Stimulated activated CD4-positive, alpha-beta T cell treated with anti-CD3 and anti-CD28 coated beads, Interleukin-1b, Interleukin-23, amount 100 ng/mL, for 24 hours (primary cell): ENCODE measurements around the gene SF3B6.
"Not testable (repeated sequence)": the region's sequence is repeated elsewhere in the genome, so short reads cannot be mapped to it uniquely, and the experiment has no call there.

Source experiments
- DNase-seq, 4 experiments: peaks; one replicate each; pipeline ENCODE4 v3.0.0-alpha.2; 2020; ENCODE audit warnings: low read depth in 4 of 4, low spot score in 1 of 4

Gene SF3B6

DNA sequence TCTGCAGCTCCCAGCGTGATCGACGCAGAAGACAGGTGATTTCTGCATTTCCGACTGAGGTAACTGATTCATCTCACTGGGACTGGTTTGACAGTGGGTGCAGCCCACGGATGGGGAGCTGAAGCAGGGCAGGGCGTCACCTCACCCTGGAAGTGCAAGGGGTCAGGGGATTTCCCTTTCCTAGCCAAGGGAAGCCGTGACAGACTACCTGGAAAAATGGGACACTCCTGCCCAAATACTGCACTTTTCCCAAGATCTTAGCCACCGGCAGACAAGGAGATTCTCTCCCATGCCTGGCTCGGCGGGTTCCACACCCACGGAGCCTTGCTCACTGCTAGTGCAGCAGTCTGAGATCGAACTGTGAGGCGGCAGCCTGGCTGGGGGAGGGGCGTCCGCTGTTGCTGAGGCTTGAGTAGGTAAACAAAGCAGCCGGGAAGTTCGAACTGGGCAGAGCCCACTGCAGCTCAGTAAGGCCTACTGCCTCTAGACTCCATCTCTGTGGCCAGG is 19.1 kb upstream of the SF3B6 start:
- not testable (repeated sequence) for DNase-seq

DNA sequence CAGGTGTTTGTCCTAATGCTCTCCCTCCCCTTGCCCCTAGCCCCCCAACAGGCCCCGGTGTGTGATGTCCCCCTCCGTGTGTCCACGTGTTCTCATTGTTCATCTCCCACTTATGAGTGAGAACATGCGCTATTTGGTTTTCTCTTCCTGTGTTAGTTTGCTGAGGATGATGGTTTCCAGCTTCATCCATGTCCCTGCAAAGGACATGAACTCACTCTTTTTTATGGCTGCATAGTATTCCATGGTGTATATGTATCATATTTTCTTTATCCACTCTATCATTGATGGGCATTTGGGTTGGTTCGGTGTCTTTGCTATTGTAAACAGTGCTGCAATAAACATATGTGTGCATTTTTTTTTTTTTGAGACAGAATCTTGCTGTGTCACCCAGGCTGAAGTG is 17.1 kb upstream of the SF3B6 start:
- DNase-seq, result not testable (repeated sequence)

GRCh38 chr2:24088821-24089359 is 12.8 kb upstream of the SF3B6 start:
- DNase-seq, result no peak

DNA sequence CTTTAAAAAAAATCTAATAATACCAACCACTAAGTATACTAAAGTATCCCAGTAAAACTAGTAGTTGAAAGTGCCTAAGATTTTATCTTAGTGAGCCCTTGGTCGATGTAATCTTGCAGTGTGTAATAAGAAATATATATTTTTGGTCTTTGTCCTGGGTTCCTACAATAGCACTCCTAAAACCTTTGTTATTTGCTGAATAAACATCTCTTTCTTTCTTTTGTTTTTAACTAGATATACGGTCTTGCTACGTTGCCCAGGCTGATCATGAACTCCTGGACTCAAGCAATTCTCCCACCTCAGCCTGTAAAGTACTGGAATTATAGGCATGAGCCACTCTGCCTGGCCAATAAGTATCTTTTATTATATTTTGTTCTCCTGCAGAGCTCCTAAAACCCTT is 10.9 kb upstream of the SF3B6 start:
- DNase-seq, result no peak

DNA sequence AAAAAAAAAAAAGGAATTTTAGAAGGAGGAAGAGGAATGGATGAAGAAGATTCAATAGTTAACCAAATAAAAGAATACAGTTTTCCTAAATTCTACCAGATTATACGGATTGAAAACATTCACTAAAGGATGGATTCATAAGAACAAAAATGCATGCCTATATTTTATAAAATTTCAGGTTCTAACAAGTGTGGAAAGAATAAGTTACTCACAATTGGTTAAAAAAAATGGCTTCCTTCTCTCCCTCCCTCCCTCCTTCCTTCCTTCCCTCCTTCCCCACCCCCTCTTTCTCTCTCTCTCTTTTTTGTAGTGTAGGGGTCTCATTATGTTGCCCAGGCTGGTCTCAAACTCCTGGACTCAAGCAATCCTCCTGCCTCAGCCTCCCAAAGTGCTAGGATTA is 10.1 kb upstream of the SF3B6 start:
- no peak for DNase-seq

- DNase-seq, result no peak
These were observed 9.0 kb upstream of the SF3B6 start for GRCh38 chr2:24085200-24085489.

DNA sequence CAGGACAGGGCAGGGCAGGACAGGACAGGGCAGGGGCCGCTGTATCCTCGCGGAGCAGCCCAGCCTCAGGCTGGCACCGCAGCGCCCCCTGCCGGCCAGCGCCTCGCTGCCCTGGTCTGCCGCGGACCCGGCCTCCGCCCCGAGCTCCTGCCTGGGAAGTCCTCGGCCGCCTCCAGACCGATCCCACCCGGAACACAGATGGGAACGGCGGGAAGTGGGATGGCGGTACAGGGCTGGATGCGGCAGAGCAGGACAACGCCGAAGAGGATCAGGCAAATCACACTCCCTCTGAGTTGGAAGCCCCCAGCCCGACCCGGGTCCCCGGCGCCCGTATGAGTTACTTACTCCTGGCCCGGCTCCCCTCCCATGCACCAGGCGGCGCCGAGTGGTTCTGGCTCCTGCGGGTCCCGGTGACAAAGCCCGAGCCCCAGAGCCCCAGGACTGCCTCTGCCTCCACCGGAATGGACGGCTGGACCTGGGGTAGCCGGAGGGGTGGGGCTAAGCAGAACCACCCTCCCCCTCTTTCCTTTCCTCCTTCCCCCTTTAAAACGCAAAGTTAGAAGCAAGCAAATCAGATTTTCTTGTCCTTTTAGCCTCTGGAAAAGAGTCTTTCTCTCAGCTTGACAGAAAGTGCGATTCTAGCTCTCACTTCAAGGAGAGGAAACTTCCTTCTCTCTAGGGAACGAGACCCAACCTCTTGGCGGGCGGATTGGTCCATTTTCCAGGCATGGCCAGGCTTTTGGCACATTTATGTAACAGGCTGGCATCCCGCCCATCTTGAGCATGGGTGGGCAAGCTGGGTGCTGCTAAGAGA is 8.5 kb upstream of the SF3B6 start, which contains the start of gene TP53I3:
Gene TP53I3, minus strand, starts transcription at position 449 of the 814 bp plus-strand sequence. CDS start 508 bp downstream, outside the sequence.
- peak; percentile 71 to 78 (median 75) for DNase-seq

- DNase-seq, result no peak
These were observed 7.7 kb upstream of the SF3B6 start for GRCh38 chr2:24083567-24084385.

DNA sequence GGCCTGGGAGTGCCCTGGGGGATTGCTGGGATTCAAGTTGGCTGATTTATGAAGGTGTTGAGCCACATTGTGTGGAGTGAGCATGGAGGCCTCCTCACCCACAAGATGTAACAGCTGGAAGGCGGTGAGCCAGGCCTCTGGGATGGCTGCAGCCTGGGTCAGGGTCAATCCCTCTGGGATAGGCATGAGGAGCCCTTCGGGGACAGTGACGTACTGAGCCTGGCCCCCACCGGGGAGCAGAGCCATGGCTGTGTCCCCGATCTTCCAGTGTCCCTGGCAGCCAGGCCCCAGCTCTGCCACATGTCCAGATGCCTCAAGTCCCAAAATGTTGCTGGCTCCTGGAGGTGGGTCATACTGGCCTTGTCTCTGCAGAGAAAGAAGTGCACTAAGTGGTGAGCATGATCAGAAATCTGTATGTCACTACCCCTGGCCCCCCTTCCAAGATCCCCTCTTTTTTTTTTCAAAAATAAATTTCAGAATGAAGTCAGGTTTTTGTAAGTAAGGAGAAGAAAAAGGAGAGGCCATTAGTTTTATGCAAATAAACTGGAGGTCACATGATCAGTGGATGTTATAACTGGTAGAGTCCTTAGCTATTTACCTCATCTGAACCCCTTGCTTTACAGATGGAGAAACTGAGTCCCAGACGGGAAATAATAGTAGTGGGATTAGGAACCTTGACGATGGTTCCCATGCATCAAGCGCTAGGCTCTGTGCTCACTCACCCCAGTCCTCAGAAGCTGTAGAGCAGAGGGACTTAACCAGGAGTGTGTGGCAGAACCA is 6.9 kb upstream of the SF3B6 start:
- DNase-seq, result no peak

GRCh38 chr2:24080701-24081100 is 4.6 kb upstream of the SF3B6 start:
- DNase-seq, result no peak

DNA sequence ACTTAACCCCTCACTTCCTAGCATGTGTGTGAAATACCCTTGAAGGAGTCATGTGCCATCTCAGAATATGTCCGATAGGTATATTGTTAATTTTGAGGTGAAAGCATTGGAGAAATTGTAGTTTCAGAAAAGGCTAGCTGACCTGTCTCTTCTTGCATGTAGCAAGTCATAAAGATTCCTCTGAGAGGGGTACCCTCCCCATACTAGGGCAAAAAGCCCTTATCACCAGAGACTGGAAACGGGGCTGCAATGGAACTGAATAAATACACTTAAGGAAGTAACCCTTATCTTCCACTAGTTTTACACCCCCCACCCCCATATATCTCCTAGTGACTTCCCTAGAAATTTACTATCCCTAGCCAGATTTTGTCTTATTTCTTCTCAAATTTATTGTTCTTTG is 1.8 kb upstream of the SF3B6 start:
- DNase-seq, result no peak

- no peak for DNase-seq
These were observed 1.4 kb upstream of the SF3B6 start for GRCh38 chr2:24077535-24077877.

GRCh38 chr2:24076849-24077534 is 866 bp upstream of the SF3B6 start:
- peak in 1 of 4 experiments; percentile 3 for DNase-seq

- DNase-seq, result no peak
These were observed 867 bp downstream of the SF3B6 start for GRCh38 chr2:24075259-24075658.

DNA sequence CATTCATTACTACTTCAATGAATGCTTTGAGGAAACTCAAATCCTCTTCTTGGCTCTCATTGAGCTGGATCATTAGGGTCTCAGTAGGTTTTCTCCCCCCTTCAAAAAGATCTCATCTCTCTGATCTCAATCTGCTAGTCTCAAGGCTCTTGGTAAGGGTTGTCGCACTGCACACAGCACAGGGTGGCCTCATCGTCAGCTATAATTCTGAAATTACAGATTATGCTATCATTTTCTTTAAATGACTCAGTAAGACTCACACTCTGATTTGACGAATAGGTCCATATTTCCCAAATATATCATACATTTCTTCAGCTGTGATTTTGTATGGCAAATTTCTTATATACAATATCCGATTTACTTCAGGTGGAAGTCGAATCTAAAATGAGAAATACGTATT is 2.3 kb downstream of the SF3B6 start:
- no peak for DNase-seq

DNA sequence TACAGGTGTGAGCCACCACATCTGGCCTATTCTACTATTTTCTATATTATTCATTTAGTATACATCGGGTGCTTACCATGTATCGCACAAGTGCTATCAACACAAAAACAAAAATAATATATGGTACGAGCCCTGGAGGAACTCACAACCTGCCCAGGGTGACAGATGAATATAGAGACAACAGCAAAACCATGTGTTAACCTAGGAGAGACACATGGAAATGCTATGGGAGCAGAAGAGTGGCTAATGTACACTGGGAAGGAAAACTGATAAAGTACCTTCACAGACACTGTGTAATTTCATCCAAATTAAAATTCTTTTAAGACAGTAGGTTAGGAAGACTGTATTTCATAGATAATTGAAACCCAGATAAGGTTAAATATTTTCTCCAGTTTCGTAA is 3.9 kb downstream of the SF3B6 start:
- no peak for DNase-seq

GRCh38 chr2:24065341-24065740 is 10.8 kb downstream of the SF3B6 start:
- no peak for DNase-seq

GRCh38 chr2:24058564-24059271 is 17.4 kb downstream of the SF3B6 start:
- no peak for DNase-seq

GRCh38 chr2:24055750-24056149 is 20.4 kb downstream of the SF3B6 start:
- DNase-seq, result no peak

- no peak for DNase-seq
These were observed 21.6 kb downstream of the SF3B6 start for GRCh38 chr2:24054366-24055010.
